ENCODE data around the gene DMRTB1. TPM values are rescaled to one million over a fixed set of nuclear protein-coding genes. Genes with fewer than 3 reads are reported as not detected.

DMRTB1 gene
- polyA plus RNA-seq, 1 donor from 2014 or later: not detected

DNA sequence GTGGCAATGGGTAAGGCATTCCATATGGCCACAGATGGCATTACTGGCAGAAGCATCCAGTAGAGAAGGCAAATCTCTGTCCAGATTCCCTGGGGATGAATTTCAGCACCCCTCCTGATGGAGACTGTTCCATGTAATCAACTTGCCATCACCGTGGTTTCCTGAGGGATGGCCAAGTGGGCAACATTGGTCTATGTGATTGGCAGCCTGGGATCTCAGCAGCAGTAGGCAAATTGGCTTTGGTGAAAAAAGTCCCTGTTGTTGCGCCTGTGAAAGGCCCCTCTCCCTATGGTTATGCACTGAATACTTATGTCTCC, 19.3 kb downstream of the DMRTB1 start:
- no peak overlapping the region for H3K27ac ChIP-seq (ENCODE audit: low read length)
- no peak overlapping the region for H3K4me2 ChIP-seq (ENCODE audit: low read length)
- H2AFZ ChIP-seq (ENCODE audit: low read depth, low read length): no peak overlapping the region
- H4K20me1 ChIP-seq (ENCODE audit: insufficient read depth): no peaks in the 10 kb centered on the region
- H3K9me2 ChIP-seq (ENCODE audit: insufficient read depth, low read length): no peaks in the 10 kb centered on the region
- no peak overlapping the region for H3K9ac ChIP-seq (ENCODE audit: low read length)
- TF ChIP-seq TAF1 (IDR thresholded peaks at IDR 0.05; ENCODE audit: low read depth): no peak
- TF ChIP-seq MXI1 (conservative IDR thresholded peaks at IDR 0.05; ENCODE audit: poor library complexity, severe bottlenecking): no peak
- no peak for TF ChIP-seq RAD21 (conservative IDR thresholded peaks at IDR 0.05)
- TF ChIP-seq POLR2AphosphoS5 (IDR thresholded peaks at IDR 0.05): no peak
- no peak for TF ChIP-seq EZH2 (IDR thresholded peaks at IDR 0.05; ENCODE audit: borderline replicate concordance, insufficient read depth, low read length, poor library complexity, severe bottlenecking)
- TF ChIP-seq, protein P1, sequence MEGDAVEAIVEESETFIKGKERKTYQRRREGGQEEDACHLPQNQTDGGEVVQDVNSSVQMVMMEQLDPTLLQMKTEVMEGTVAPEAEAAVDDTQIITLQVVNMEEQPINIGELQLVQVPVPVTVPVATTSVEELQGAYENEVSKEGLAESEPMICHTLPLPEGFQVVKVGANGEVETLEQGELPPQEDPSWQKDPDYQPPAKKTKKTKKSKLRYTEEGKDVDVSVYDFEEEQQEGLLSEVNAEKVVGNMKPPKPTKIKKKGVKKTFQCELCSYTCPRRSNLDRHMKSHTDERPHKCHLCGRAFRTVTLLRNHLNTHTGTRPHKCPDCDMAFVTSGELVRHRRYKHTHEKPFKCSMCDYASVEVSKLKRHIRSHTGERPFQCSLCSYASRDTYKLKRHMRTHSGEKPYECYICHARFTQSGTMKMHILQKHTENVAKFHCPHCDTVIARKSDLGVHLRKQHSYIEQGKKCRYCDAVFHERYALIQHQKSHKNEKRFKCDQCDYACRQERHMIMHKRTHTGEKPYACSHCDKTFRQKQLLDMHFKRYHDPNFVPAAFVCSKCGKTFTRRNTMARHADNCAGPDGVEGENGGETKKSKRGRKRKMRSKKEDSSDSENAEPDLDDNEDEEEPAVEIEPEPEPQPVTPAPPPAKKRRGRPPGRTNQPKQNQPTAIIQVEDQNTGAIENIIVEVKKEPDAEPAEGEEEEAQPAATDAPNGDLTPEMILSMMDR (IDR thresholded peaks at IDR 0.05; ENCODE audit: poor library complexity, severe bottlenecking): no peak
- no peak for TF ChIP-seq SMC3 (conservative IDR thresholded peaks at IDR 0.05; ENCODE audit: poor library complexity)
- TF ChIP-seq, protein P2, sequence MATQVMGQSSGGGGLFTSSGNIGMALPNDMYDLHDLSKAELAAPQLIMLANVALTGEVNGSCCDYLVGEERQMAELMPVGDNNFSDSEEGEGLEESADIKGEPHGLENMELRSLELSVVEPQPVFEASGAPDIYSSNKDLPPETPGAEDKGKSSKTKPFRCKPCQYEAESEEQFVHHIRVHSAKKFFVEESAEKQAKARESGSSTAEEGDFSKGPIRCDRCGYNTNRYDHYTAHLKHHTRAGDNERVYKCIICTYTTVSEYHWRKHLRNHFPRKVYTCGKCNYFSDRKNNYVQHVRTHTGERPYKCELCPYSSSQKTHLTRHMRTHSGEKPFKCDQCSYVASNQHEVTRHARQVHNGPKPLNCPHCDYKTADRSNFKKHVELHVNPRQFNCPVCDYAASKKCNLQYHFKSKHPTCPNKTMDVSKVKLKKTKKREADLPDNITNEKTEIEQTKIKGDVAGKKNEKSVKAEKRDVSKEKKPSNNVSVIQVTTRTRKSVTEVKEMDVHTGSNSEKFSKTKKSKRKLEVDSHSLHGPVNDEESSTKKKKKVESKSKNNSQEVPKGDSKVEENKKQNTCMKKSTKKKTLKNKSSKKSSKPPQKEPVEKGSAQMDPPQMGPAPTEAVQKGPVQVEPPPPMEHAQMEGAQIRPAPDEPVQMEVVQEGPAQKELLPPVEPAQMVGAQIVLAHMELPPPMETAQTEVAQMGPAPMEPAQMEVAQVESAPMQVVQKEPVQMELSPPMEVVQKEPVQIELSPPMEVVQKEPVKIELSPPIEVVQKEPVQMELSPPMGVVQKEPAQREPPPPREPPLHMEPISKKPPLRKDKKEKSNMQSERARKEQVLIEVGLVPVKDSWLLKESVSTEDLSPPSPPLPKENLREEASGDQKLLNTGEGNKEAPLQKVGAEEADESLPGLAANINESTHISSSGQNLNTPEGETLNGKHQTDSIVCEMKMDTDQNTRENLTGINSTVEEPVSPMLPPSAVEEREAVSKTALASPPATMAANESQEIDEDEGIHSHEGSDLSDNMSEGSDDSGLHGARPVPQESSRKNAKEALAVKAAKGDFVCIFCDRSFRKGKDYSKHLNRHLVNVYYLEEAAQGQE (IDR thresholded peaks at IDR 0.05; ENCODE audit: borderline replicate concordance): no peak
- TF ChIP-seq EP300 (conservative IDR thresholded peaks at IDR 0.05; ENCODE audit: poor library complexity, severe bottlenecking): no peak
- H3F3A ChIP-seq (ENCODE audit: insufficient read depth, low read length, poor library complexity, severe bottlenecking): no peaks in the 10 kb centered on the region
- H3K36me3 ChIP-seq (ENCODE audit: insufficient read depth, low read length): no peaks in the 10 kb centered on the region
- no peaks in the 10 kb centered on the region for H3K9me3 ChIP-seq (ENCODE audit: low read length)
- H3K4me3 ChIP-seq (ENCODE audit: low read length): no peak overlapping the region
- H3K79me2 ChIP-seq (replicated peaks; ENCODE audit: insufficient read depth, low read length): no peaks in the 10 kb centered on the region
- H3K27me3 ChIP-seq (ENCODE audit: insufficient read depth, low read depth, low read length): no peaks in the 10 kb centered on the region

DNA sequence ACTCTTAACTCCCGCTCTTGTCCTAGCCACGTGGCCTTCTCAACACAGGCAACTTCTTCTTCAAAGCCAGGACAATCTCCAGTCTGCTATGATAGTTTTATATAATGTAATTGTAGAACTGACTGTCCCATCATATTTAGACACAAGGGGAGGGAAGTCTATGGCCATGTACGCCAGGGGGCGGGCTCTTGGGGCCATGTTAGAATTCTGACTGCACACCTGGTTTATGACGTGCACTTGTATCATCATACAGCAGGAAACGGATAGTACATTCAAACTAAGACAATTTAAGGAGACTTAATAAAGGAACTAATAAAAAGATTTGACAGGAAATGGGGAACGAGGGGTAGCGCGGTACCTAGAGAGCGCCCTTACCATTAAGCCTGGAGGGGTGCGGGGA, 21.5 kb downstream of the DMRTB1 start:
- Histone ChIP-seq H3K79me2 (replicated peaks; ENCODE audit: insufficient read depth, low read length) (no peaks in the 10 kb centered on the region), H3F3A (ENCODE audit: insufficient read depth, low read length, poor library complexity, severe bottlenecking) (no peaks in the 10 kb centered on the region), H3K27ac (ENCODE audit: low read length) (no peak overlapping the region), H3K9ac (ENCODE audit: low read length) (no peak overlapping the region), H3K4me2 (ENCODE audit: low read length) (no peak overlapping the region), H4K20me1 (ENCODE audit: insufficient read depth) (no peaks in the 10 kb centered on the region), H3K27me3 (ENCODE audit: insufficient read depth, low read depth, low read length) (no peaks in the 10 kb centered on the region), H3K36me3 (ENCODE audit: insufficient read depth, low read length) (no peaks in the 10 kb centered on the region), H3K9me2 (ENCODE audit: insufficient read depth, low read length) (no peaks in the 10 kb centered on the region), H3K4me3 (ENCODE audit: low read length) (no peak overlapping the region), H3K9me3 (ENCODE audit: low read length) (no peaks in the 10 kb centered on the region), H2AFZ (ENCODE audit: low read depth, low read length) (no peak overlapping the region)
- no peak for TF ChIP-seq RAD21 (conservative IDR thresholded peaks at IDR 0.05)
- TF ChIP-seq SMC3 (conservative IDR thresholded peaks at IDR 0.05; ENCODE audit: poor library complexity): no peak
- TF ChIP-seq, protein P1 (IDR thresholded peaks at IDR 0.05; ENCODE audit: poor library complexity, severe bottlenecking): no peak
- TF ChIP-seq, protein P2 (IDR thresholded peaks at IDR 0.05; ENCODE audit: borderline replicate concordance): no peak
- TF ChIP-seq MXI1 (conservative IDR thresholded peaks at IDR 0.05; ENCODE audit: poor library complexity, severe bottlenecking): no peak
- TF ChIP-seq EZH2 (IDR thresholded peaks at IDR 0.05; ENCODE audit: borderline replicate concordance, insufficient read depth, low read length, poor library complexity, severe bottlenecking): no peak
- no peak for TF ChIP-seq POLR2AphosphoS5 (IDR thresholded peaks at IDR 0.05)
- TF ChIP-seq EP300 (conservative IDR thresholded peaks at IDR 0.05; ENCODE audit: poor library complexity, severe bottlenecking): no peak
- no peak for TF ChIP-seq TAF1 (IDR thresholded peaks at IDR 0.05; ENCODE audit: low read depth)
